GM19240 (cell line): ENCODE results near the gene CMC2.

Experiments used
- DNase-seq: peaks from one replicate; pipeline ENCODE4 v3.0.0; 2011; ENCODE audit warnings: low spot score; ENCODE audit not compliant: insufficient read length

The CMC2 gene

DNA sequence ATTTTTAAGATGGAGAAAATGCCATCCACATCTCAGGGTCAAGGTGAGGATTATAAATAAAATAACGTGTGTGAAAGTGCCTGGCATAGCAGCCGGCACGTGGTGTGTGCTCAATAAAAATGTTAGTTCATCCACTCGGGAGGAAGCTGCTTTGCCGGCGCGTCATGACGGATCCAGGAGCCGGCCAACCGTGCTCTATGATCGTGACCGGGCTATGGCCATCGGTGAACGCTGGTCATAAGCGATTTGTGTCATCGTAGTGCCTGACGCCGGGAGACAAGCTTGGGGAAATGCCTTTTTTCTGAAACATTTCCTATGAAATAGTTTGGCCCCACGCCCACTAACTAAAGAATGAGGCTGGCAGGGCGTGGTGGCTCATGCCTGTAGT, 74.0 kb downstream of the CMC2 start:
- DNase-seq: no peak

DNA sequence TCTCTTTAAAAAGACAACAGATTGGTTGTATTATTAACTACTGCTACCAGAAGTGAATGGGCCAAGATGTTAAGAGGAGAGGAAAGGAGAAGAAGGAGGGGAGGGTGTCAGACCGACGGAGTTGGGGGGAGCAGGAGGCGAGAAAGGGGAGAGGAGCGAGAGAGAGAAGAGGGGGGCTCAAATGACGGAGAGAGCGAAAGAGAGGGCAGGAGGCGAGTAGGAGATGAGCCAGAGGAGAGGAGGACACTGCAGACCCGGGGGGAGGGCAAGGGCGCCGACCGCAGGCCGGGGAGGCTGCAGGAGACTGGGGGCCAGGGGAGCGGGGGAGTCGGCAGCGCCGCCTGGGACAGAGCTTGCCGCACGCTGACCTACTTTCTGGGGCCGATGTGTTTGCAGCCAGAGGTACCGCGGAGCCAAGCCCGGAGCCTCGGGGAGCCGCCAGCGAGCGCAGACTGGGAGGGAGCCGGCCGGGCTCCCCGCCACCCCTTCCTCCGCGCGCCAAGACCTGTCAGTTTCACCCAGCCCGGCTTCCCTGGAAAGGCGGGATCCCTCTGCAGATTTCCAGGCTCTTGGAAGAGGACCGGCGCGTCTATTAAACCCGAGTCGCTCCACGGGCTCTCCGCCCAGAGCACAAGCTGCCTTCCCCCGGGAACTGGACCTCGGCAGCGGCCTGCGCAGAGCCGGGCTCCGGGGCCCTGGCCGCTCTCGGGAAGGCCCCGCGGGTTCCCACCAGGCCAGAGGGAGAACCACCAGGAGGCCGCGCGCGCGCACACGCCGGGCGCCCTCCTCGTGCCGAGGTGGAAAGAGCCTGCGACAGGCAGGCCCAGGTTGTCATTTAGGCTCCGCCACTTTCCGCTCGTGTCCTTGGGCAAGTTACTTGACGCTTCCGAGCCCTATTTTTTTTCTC, 74.6 kb downstream of the CMC2 start:
- DNase-seq: no peak

DNA sequence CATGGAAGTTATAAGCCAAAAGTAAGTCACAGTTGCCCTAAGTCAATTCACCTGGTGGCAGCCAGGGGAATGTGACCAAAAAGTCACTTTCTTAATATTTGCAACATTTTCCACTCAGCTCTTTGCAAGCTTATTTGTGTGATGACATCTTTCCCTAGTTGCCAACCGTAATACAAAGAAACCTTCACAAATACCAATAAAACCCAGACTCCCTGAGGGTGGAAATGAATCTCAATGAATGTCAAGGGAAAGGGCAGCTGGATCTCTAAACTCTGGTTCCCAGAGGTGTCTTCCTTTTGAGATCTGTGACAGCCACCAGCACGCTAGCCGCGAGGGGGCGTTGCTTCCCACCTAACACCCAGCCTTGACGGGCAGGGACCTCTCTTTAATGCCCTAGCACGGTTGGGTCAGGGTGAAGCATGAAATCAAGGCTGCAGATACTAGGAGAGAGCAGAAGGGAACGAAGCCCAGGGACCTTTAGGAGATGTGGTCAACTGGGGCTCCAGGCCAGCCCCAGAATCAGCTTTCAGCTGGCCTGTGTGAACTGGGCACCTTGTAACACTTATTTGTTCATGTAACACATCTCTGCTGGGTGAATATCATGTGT, 82.2 kb downstream of the CMC2 start:
- DNase-seq: peak; percentile 33

DNA sequence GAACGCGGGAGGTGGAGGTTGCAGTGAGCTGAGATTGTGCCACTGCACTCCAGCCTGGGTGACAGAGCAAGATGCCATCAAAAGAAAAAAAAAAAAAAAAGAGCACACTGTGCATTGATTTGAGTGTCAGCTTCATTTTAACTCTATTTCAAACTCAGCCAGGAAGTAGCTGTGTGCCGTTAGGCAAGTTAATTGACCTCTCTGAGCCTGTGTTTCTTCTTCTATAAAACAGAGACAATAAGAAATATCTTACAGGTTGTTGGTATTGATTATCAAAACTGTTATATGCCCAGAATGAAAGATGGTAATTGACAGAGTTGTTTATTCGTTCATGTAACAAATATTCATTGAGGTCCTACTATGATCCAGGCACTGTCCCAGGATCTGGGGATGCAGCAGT, 83.3 kb downstream of the CMC2 start:
- no peak for DNase-seq
